Tongue (tissue), 2 donors: ENCODE results near the gene GAP43. TPM values are rescaled to one million over a fixed set of nuclear protein-coding genes. Genes with fewer than 3 reads are reported as not detected.
A peak's percentile ranks its signal among the peaks of the same experiment; 100 is the strongest.
"Not testable (repeated sequence)": the region's sequence is repeated elsewhere in the genome, so short reads cannot be mapped to it uniquely, and the experiment has no call there.

Experiments
- DNase-seq: peaks from one replicate; pipeline ENCODE4 v3.0.0-alpha.2; 2015
- total RNA-seq: library from RNA; depleted of rRNA; stranded (reverse); fragments of >200 nt; gene quantifications from one replicate; pipeline ENCODE4 v1.2.3, GENCODE V29; 2014

Gene GAP43
- total RNA-seq, 1 donor from 2014 or later, result 4.7 TPM

DNA sequence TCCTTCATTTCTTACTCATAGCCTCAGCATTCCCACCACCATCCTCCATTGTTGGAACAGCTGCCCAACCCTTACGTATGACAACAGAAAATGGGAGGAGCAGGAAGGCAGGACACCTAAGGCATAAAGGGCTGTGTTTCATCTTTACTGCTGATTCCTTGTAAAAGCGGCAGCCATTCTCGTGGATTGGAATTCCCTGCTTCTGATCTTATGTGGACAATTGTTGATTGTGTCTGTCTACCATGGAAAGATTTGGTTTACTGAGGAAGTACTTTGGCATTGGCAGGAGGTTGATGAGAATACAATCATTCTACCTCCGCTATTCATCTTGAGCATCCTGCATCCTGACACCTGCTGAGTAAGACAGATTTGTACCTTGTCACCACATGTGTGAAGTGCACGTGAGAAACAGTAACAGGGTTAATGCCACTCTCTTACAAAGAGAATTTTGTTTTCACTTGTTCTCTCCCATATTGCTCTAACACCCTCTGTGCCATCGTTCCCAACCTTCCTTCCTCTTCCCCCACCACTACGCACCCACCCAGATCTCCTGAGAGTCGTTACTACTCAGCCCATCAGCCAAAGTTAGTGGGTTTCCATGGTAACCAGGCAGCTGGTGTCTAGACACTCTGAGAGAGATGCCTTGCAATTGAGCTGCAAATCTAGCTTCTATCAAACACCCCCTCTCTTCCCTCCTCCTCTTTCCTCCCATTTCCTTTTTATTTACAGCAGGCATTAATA is 75.7 kb downstream of the GAP43 start:
- peak; percentile 20 for DNase-seq

DNA sequence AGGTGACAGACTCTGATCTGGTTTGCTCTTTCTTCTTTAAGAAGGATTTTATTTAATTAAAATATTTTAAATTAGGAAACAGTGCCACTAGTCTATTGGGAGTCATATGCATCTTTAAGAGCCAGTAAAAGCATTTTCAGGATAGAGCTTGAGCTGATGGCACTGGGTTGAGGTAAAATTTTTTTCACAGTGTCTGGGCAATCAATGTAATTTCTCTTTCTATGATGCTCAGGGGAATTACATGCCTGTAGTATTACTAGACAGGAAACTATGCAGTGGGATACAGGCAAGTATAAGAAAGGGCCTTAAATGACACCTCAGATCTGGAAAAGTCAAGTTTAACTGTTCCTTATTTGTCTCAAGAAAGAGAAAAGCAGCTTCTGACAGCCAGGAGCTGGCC is 76.4 kb downstream of the GAP43 start:
- no peak for DNase-seq

DNA sequence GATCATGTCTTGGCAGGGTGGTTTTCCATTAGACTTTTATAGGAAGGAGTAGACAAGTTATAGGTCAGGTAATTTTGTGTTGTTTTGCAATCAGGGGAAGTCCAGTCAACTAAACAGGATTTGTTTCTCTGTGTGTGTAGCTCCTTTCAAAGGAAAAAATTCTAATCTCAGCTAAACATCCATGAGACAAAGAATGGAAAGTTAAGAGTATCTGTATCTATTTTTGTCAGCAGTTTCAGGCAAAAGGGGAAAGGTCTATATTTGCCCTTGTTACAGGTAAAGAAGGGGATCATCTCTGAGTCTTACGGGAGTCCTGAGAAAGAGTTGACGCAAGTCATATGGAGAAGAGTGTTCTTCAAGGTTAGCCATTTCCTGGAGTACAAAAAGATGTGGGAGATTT is 79.3 kb downstream of the GAP43 start:
- DNase-seq, result no peak

DNA sequence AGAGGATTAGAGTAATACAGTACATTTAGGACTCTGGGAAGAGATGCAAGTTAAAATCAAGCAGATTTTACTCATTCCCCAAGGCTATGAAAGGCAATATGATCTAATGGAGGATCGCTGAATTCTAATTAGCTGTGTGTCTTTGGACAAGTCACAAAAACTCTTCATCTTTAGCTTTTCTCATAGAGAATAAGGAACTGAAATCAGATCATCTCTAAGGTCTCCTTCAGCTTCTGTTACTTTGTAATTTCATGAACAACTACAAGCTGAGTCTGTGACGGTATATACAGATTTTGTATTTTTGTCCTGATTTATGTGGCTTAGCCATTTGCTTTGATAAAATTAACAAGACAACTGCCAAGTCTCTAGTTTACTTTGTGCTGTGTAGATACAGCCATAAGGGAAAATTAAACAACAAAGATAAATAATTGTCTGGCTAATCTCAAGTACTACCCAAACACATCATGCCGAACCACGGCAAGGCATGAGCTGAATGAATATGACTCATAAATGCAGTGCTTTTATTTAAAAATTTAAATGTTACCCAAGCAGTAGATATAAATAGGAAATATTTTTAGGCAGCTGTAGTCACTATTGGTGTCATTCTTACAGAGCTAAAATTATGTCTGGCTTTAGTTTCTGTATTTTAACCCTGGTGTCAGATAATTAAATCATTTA is 81.5 kb downstream of the GAP43 start:
- DNase-seq, result no peak

DNA sequence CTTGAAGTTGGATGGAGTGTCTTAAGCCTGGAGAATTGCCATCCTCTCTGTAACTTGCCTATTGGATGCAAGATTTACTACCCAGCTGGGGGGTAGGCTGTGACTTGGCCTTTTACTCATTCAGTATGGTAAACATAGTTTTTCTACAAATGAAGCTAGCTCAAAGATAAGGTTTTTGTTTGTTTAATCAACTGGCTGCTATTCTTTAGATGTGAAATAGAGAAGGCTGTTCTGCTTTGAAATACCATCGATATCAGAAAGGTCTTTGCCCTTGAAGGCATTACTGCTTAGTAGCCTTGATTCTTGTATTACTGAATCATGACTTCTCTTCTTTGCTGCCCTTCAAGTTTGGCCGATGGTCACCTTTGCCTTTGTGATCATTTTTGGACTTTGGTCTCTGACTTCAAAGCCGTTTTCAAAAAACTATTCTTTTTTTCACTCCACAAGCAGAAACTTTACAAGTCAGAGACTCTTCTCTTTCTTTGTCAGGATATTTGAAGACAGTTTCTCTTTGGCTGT is 83.1 kb downstream of the GAP43 start:
- no peak for DNase-seq

DNA sequence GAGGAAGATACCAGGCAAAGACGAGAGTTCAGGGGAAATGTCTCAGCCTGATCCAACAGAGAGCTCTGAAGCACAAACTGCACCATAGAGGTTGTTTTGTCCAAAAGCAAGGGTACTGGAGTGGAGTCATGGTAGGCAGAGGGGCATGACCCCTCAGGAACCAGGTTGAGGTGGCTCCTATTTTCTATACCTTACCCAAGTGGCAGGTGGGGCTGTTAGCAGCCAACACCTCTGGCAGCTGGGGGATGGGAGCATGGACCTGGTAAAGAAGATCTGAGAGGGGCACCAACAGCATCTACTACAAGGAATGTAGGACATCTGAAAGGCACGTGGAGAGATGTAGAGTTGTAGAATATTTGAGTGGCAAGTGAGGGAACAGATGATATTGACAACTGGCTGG is 85.2 kb downstream of the GAP43 start:
- DNase-seq, result no peak

DNA sequence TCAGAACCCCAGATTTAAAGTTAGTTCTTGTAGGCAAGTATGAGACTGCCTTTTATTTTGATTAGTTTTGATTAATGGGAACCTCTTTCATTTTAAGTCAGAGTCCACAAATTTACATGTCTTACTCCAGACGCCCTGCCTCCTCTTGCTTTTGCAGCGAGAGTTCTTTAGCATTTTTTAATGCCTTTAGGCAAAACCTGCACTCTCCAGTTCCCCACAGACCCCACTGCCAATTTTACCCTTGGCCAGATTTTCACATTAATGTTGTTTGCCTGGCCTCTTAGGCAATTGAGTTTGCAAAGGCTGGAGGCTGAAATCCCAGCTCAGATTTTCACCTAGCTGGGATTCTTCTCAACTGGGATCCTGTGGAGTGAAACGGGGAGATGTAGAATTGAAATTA is 85.8 kb downstream of the GAP43 start:
- DNase-seq, result no peak

DNA sequence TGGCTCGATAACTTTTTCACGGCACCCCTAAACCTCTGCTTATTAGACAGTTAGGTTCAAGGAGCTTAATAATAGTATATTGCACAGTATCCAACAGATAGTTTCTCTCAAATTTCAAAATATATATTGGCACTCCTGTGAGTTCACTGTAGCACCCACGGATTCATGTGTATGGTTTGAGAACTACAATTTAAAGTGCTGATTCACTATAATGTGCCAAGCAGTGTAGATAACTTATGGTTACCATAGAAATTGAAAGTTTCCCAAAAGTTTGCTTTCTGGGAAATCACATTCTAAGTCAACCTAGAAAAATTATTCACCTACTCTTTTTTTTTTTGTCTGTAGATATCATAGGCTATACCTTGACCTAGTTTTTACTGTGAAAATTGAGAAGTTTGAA is 86.6 kb downstream of the GAP43 start:
- no peak for DNase-seq

DNA sequence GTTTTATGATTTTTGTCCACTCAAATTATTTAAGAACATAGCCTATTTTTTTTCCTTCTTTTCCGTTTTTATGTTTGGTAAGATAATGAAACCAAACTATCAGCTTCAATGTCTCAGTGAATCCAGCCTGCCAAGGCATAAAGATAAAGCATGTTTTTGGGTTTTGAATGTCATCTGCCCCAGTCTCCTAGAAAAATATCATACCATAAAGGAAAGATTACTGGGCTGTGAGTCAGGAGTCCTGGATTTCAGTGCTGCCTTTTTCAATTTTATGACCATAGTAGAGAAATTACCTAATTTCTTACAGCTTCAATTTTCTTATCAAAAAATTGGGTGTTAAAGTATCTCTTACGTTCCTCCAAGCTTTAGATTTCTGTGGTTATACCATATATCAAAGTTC is 87.5 kb downstream of the GAP43 start:
- no peak for DNase-seq

DNA sequence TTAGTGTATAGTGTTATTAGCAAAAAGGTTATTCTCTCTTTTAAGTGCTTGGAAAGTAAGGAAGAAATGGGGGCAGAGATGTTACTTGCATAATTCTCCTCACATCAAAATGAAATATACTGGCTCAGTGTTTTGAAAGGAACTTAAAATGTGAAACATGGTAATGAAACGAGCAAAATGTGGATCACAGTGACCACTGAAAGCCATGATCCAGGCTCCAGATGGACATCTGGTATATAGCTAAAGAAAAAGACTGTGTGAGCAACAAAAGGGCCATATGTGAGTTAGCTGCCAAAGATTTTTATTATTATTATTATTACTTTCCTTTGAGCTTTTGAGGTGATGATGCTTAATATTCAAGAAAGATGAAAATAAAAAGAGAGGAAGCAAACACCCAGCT is 89.6 kb downstream of the GAP43 start:
- no peak for DNase-seq

DNA sequence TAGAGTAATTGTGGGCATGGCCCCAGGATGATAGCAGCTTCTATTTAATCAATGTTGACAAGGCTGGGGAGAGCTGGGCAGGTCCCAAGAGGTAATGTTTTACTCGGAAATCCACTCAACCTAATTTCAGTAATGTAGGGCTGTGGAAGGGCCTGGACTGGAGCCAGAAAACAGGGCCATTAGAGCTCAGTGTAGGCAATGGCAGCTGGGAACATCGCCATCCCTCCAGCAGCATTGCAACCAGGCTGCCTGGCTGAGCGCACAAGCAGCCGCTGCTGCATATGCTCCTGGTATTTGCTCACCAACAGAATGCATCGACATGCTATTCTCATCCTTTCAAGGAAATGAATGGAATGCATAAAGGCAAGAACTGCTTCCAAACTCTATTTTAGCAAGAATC is 90.0 kb downstream of the GAP43 start:
- DNase-seq, result peak; percentile 77

DNA sequence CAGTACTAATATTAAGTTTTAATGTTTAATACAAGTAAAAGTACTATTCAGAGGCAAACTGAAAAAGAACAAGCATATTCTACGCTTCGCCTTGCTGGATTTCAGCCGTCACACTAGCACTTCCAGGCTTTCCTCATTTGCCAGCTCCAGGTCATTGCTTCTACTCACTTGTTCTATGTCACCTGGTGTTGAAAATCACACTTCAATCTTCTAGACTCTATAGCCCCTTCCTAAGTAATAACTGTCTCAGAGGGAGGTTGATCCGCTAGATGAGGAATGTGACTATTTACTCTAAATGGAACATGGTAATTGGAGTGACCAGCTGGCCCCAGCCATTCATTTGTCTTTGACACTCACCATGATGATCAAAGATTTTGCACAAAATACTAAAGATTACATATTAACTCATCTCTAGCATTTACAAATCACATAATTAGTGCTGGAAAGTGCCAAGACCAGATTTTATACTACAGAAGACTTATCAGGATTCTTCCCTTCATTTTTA is 92.0 kb downstream of the GAP43 start:
- DNase-seq, result no peak

DNA sequence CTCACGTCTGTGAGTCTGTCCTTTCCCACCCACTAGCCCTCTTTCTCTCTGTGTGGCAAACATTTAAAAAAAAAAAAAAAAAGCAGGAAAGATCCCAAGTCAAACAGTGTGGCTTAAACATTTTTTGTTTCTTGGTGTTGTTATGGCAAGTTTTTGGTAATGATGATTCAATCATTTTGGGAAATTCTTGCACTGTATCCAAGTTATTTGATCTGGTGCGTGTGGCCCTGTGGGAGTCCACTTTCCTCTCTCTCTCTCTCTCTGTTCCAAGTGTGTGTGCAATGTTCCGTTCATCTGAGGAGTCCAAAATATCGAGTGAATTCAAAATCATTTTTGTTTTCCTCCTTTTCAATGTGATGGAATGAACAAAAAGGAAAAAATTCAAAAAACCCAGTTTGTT is 97.7 kb downstream of the GAP43 start:
- no peak for DNase-seq

DNA sequence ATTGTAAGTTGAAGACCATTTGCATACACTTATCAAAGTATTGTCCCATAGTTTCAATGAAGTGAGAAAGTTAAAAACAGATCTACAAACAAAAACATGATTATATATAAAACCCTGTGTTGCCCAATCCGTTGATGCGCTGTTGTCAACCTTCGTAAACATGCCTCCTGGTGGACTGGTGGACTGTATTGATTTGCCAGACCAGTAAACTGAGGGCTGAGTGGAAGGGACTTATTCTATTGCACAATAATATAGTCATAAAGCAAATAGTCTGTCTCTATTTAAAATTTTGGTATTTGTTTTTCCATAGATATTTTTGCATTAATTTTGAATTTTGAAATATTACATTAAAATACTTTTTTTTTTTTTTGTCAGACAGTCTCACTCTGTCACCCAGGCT is 102.5 kb downstream of the GAP43 start:
- no peak for DNase-seq

DNA sequence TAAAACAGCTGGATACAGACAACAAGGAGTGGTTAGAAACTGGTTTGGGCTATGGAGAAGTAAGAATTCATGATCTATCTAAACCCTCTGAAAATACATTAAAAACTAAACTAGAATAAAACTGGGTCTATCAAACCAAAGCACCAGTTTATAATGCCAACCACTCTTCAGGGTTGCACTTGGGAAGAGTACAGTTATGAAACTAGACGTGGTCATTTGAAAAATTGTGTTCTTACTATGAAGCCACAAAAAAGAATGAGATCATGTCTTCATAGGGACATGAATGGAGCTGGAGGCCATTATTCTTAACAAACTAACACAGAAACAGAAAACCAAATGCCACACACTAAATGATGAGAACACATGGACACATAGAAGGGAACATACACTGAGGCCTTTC is 103.8 kb downstream of the GAP43 start:
- no peak for DNase-seq

DNA sequence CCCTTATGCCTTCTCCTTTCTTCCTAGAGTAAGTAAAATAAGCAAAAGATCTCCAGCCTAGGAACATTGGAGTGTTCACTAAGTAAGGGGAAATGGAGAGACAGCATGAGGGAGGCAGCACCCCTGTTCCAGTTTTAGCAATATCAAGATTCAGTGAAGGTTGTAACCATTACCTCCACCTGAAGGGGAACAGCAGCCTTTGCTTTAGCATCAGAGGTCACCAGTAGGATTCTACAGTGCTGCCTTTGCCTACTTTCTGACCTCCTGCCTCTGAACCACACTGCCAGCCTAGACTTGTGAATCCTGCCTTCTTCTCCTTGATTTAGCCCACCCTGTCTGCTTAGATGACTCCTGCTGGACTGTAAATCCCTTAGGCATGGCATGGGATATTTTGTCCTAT is 104.7 kb downstream of the GAP43 start:
- no peak for DNase-seq

DNA sequence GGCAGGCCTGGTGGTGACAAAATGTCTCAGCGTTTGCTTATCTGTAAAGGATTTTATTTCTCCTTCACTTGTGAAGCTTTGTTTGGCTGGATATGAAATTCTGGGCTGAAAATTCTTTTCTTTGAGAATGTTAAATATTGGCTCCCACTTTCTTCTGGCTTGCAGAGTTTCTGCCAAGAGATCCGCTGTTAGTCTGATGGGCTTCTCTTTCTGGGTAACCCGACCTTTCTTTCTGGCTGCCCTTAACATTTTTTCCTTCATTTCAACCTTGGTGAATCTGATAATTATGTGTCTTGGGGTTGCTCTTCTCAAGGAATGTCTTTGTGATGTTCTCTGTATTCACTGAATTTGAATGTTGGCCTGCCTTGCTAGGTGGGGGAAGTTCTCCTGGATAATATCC is 113.0 kb downstream of the GAP43 start:
- DNase-seq, result not testable (repeated sequence)

DNA sequence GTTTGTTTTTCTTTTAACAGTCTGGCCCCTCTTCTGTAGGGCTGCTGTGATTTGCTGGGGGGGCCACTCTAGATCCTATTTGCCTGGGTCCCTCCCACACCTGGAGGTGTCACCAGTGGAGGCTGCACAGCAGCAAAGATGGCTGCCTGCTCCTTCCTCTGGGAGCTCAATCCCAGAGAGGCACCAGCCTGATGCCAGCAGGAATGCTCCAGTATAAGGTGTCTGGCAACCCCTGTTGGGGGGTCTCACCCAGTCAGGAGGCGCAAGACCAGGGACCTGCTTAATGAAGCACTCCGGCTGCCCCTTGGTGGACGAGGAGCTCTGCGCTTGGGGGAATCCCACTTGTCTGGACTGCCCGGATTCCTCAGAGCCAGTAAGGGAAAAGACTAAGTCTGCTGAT is 118.3 kb downstream of the GAP43 start:
- DNase-seq, result no peak

DNA sequence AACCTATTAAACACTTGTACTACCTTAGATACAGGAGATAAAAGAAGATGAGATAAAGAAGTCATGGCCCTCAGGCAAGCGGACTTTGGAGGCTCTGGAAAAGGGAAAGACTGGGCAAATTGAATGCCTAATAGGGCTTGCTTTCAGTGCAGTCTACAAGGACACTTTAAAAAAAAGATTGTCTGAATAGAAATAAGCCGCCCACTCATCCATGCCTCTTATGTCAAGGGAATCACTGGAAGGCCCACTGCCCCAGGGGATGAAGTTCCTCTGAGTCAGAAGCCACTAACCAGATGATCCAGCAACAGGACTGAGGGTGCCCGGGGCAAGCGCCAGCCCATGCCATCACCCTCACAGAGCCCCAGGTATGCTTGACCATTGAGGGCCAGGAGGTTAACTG is 121.2 kb downstream of the GAP43 start:
- not testable (repeated sequence) for DNase-seq

DNA sequence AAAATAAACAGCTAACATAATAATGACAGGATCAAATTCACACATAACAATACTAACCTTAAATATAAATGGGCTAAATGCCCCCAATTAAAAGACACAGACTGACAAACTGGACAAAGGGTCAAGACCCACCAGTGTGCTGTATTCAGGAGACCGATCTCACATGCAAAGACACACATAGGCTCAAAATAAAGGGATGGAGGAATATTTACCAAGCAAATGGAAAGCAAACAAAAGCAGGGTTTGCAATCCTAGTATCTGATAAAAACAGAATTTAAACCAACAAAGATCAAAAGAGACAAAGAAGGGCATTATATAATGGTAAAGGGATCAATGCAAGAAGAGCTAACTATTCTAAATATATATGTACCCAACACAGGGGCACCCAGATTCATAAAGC is 129.7 kb downstream of the GAP43 start:
- DNase-seq, result not testable (repeated sequence)

DNA sequence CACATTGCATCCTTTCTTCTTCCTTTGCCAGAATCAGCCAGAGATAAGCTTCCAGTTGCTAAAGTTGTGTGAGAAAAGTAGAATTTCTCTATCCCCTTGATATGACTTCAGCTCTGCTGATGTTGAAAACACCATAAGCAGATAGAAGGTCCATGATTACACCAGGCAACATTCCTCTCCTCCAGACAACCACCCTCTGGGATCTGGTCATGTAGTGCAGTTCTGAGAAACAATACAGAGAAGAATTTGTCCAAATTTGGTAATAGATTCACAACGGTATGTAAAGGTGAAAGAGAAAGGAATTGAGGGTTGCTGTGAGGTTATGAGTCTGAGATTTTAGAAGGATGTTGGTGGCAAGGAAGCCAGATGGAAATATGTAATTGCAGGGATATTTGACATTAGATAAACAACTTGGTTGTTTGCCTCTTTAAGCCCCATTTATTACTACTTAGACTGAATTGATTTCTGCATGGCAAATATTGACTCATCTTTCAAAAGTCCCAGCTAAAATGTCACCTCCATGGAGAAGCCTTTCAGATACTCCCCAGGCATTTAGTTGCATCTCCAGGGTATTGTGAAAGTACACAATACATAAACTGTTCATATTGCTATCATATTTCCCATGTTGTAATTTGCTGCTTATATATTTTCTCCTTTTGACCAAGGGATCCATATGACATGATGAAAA is 134.9 kb downstream of the GAP43 start:
- no peak for DNase-seq

DNA sequence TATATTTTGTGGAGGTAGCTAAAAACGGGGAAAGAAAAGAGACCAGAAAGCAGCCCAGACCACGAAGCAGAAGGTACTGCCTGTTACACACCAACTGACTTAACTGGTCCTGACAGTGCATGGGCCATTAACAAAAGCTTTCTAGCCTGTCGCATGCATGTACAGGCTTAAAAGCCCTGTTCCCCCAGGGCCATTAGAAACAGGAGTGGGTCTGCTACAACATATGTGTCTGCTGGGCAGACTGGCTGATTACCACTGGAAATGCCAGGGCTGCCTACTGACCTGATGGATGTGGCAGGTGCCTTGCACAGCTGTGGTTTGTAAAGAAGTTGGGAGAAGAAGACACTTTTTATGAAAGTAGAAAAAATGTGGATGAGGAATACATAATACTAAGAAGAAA is 137.4 kb downstream of the GAP43 start:
- peak; percentile 61 for DNase-seq

DNA sequence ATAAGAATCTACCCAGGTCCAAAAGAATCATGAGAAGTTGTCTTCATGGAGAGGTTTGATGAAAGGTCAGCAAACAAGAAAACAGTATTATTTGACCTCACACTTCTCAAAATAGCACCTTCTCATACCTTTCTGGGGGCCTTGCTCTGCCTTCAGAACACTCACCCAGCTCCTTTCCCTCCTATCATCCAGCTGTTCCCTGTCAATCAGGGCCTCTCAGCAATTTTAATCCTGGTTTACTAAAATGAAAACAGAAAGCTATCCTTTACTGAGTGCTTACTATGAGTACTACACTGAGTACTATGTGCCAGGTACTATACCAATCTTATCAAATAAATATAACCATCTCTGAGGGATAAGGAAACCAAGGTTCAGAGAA is 138.6 kb downstream of the GAP43 start:
- peak; percentile 76 for DNase-seq
